Calu3 (cell line): Measurements from ENCODE around the gene FICD. TPM values are rescaled to one million over a fixed set of nuclear protein-coding genes. Genes with fewer than 3 reads are reported as not detected.

ENCODE experiments used
- Bru-seq: library from RNA; stranded (reverse); fragments of 400-500 nt; gene quantifications from one replicate; lab custom pipeline; 2021; lab: Mats Ljungman, UMichigan
- BruChase-seq, 2 experiments: library from RNA; stranded (reverse); fragments of 400-500 nt; gene quantifications; one replicate each; lab custom pipeline; 2021; lab: Mats Ljungman, UMichigan
- BruUV-seq: library from RNA; stranded (reverse); fragments of 400-500 nt; replicated peaks from 2 replicates; lab custom pipeline; 2021; lab: Mats Ljungman, UMichigan
- CTCF ChIA-PET: fragments of 300-600 bp; sonication (Branson Sonifier 250); formaldehyde crosslinking; loops from one replicate; lab custom pipeline; 2022; ENCODE audit warnings: antibody characterized with exemption; lab: Charles Lee
- DNase-seq: peaks from one replicate; pipeline ENCODE4 v3.0.0; 2022
- H3K27ac Mint-ChIP-seq: one replicate; pipeline ENCODE4 v1.8.0; 2022; ENCODE audit warnings: mixed read lengths; ENCODE audit not compliant: unreplicated experiment
- H3K27me3 Mint-ChIP-seq: one replicate; pipeline ENCODE4 v1.8.0; 2022; ENCODE audit warnings: mixed read lengths; ENCODE audit not compliant: unreplicated experiment
- H3K36me3 Mint-ChIP-seq: one replicate; pipeline ENCODE4 v1.8.0; 2022; ENCODE audit warnings: mild to moderate bottlenecking, moderate library complexity, mixed read lengths; ENCODE audit not compliant: insufficient read depth, unreplicated experiment
- H3K4me1 Mint-ChIP-seq: one replicate; pipeline ENCODE4 v1.8.0; 2022; ENCODE audit warnings: mild to moderate bottlenecking, low read depth, mixed read lengths; ENCODE audit not compliant: unreplicated experiment
- H3K4me3 Mint-ChIP-seq: one replicate; pipeline ENCODE4 v1.8.0; 2022; ENCODE audit warnings: mild to moderate bottlenecking, low read depth, moderate library complexity, mixed read lengths; ENCODE audit not compliant: unreplicated experiment
- H3K9me3 Mint-ChIP-seq: one replicate; pipeline ENCODE4 v1.8.0; 2022; ENCODE audit warnings: low read depth, mixed read lengths; ENCODE audit not compliant: unreplicated experiment
- intact Hi-C: fragments of 100-400 bp; cut with micrococcal nuclease; formaldehyde crosslinking; loops from one replicate; pipeline ENCODE4 v1.10.0; 2022; ENCODE audit not compliant: unreplicated experiment
- long read RNA-seq: library from polyadenylated mRNA; stranded (forward); transcript quantifications from one replicate; pipeline ENCODE4 v2.0.0, GENCODE V29; 2022
- total RNA-seq: library from RNA; stranded (reverse); gene quantifications from 2 replicates; pipeline ENCODE4 v1.2.3, GENCODE V29; 2022
- TF ChIP-seq, protein P1 (sequence below): fragments of 200-600 bp; IDR thresholded peaks from one replicate; pipeline ENCODE4 v1.8.0; 2022; ENCODE audit warnings: antibody characterized with exemption; ENCODE audit not compliant: unreplicated experiment

FICD gene
- total RNA-seq (14.3 and 15.4 TPM in 2 replicates), Bru-seq, nascent RNA (percentile 62 among the genes with signal in this experiment), BruChase-seq, experiment 1, labeled RNA remaining after a 6-hour chase (percentile 52 among the genes with signal in this experiment), BruChase-seq, experiment 2, labeled RNA remaining after a 2-hour chase (percentile 81 among the genes with signal in this experiment)
- long read RNA-seq, transcript FICD-204 (3 exons, 3,347 nt): major isoform, 20 of 24 reads
- long read RNA-seq, partial matches to known transcripts: 0 of 24 reads
- long read RNA-seq, other reads (novel, unspliced or antisense): 4 of 24 reads

DNA sequence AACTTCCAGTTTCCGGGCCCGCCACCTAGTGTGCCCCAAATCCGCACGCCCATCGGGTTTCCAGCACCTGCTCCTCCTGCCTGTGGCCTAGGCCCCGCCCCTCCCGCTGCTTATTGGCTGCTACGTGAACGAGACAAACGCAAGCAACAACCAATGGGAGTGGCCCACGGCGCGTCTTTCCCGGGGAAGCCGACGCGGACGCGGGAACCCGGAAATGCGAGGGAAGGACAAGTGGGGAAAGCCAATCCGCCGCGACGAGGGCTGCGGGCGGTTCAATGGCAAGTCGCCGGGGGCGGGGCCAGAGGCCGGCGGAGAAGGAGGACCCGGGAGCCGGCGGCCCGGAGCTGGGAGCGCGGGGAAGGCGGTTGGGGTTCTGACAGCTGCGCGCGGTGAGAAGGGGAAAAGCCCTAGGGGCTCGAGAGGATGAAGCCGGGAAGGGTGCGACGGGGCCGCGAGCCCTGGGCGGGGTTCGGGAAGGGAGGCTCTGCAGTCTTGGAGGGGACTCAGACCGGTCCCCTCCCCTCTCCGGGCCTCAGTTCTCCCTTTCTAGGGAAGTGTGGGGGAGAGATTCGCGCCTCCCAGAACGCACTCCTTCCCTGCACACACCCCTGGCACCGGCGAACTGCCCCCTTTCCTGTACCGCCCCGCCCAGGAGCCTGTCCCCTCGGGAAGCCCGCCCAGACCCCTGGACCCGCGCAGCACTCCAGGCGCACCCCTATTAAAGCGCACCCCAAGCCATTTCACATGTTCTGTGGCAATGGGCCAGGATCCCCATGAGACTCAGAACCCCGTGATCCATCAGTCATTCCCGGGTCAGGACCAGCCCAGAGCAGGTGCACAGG is at the start of gene FICD:
TSS of gene FICD (plus strand) at position 305 of the 842 bp plus-strand sequence. CDS start 1,696 bp downstream, outside the sequence.
- intact Hi-C loops: loop anchor here (5.0 to 10.0 kb wide), 3 partner anchors 210 to 830 kb away; partner anchors contain the start of gene PWP1
- Mint-ChIP-seq H3K4me3 (peak within 1 kb of the TSS; percentile 96), H3K4me1 (peaks cover 20% of the 10 kb centered on the region), H3K27me3 (peaks cover 13% of the 10 kb centered on the region), H3K27ac (peak within 1 kb of the TSS; percentile 93), H3K36me3 (peaks cover 66% of the 10 kb centered on the region), H3K9me3 (no peaks in the 10 kb centered on the region)
- BruUV-seq: TSS peak; percentile 63
- CTCF ChIA-PET: interaction anchor here (1.0 kb wide), 1 partner anchor 1195 kb away, joined by 3 read pairs; no protein-coding TSS in a partner anchor
- TF ChIP-seq, protein P1, sequence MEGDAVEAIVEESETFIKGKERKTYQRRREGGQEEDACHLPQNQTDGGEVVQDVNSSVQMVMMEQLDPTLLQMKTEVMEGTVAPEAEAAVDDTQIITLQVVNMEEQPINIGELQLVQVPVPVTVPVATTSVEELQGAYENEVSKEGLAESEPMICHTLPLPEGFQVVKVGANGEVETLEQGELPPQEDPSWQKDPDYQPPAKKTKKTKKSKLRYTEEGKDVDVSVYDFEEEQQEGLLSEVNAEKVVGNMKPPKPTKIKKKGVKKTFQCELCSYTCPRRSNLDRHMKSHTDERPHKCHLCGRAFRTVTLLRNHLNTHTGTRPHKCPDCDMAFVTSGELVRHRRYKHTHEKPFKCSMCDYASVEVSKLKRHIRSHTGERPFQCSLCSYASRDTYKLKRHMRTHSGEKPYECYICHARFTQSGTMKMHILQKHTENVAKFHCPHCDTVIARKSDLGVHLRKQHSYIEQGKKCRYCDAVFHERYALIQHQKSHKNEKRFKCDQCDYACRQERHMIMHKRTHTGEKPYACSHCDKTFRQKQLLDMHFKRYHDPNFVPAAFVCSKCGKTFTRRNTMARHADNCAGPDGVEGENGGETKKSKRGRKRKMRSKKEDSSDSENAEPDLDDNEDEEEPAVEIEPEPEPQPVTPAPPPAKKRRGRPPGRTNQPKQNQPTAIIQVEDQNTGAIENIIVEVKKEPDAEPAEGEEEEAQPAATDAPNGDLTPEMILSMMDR: no peak
- DNase-seq: peak; percentile 100

DNA sequence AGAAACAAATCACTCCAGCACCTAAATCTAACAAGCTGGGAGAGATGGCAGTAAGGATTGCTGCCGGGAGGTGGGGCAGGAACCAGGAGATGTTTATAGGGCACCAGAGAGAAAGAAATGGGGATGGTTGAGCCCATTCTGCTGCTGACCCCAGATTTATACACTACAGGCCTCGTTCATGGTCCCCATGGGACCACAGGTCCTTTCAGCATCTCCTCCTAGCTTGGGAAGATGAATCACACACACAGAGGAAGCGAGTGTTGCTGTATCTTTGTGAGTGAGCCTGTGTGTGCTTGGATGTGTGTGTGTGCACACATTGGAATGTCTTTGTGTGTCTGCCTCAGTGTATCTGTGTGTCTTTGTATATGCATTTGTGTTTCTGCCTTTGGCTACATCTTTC is 49.7 kb upstream of the FICD start:
- H3K27me3 Mint-ChIP-seq: peaks cover 95% of the 10 kb centered on the region
- no peaks in the 10 kb centered on the region for H3K4me1 Mint-ChIP-seq
- intact Hi-C loops: no loop called here
- no peak overlapping the region for H3K4me3 Mint-ChIP-seq
- no peak for DNase-seq
- no TSS peak for BruUV-seq
- CTCF ChIA-PET: no interaction called here
- H3K27ac Mint-ChIP-seq: no peak overlapping the region
- TF ChIP-seq, protein P1: no peak
- no peaks in the 10 kb centered on the region for H3K36me3 Mint-ChIP-seq
- no peaks in the 10 kb centered on the region for H3K9me3 Mint-ChIP-seq

DNA sequence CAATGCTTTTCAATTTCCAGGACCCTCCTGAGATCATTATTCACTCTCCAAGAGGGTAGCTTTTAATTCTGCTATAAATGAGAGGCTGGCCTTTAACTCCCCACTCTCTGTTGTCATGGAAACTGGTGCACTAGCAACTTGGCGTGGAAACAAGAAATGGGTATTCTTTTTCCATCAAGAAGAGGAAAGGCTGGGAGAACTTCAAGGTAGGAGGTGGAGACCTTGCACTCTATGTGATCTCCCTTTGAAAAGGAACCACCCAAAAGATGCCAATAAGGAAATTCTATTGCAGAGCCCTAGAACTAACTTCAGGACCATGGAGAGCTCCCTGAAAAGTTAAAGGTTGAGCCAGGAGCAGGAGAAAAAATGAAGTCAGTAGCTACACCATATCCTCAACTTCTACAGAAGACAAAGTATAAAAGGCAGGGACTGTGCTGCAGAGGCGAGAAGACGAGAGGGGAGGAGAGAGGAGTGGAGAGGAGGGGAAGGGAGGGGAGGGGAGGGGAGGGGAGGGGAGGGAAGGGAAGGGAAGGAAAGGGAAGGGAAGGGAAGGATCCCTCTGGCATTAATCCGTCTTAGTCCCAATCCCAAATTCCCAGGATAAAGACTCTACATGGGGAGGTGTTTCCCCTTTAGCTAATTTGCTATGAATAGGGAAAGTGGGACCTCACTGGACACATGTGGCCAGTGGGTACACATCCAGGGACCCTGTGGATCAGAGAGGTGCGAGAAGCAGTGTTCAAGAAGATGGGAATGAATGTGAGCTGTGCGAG is 46.7 kb upstream of the FICD start:
- peak; percentile 44 for DNase-seq
- Mint-ChIP-seq H3K9me3 (no peaks in the 10 kb centered on the region), H3K27me3 (peaks cover 100% of the 10 kb centered on the region), H3K36me3 (no peaks in the 10 kb centered on the region), H3K27ac (no peak overlapping the region), H3K4me1 (no peaks in the 10 kb centered on the region), H3K4me3 (no peak overlapping the region)
- intact Hi-C loops: no loop called here
- CTCF ChIA-PET: interaction anchor here (0.6 kb wide), 2 partner anchors 41 to 371 kb away, joined by 4 to 8 read pairs; no protein-coding TSS in a partner anchor
- no TSS peak for BruUV-seq
- TF ChIP-seq, protein P1: no peak
